CD4-positive, alpha-beta T cell (primary cell): ENCODE measurements around the gene NLRP9. TPM values are rescaled to one million over a fixed set of nuclear protein-coding genes. Genes with fewer than 3 reads are reported as not detected.

ENCODE experiments used
- ATAC-seq: fragments of 200-7000 bp; cut with Tn5 transposase; one replicate; pipeline ENCODE4 v1.10.0; 2022; ENCODE audit warnings: mild to moderate bottlenecking; ENCODE audit not compliant: poor library complexity
- CTCF ChIA-PET: fragments of 350-600 bp; sonication (Branson Sonifier 250); formaldehyde crosslinking; loops from one replicate; lab custom pipeline; 2021; ENCODE audit warnings: antibody characterized with exemption, inconsistent platforms; lab: Charles Lee
- POLR2A ChIA-PET: fragments of 350-600 bp; sonication (Branson Sonifier 250); formaldehyde crosslinking; loops from one replicate; lab custom pipeline; 2021; ENCODE audit warnings: antibody characterized with exemption, inconsistent platforms; lab: Charles Lee
- DNase-seq, 14 experiments: peaks; one replicate each; pipeline ENCODE4 v3.0.0-alpha.2; 2013 to 2020; ENCODE audit warnings: mixed read lengths in 2 of 14
- H3K27ac ChIP-seq, 2 donors: one replicate each; pipeline versions ENCODE4 v1.5.1 to v1.7.0; 2013; ENCODE audit warnings: low read length in 2 of 2, low read depth in 1 of 2, mild to moderate bottlenecking in 1 of 2
- H3K27me3 ChIP-seq, 2 experiments: 1 replicate in 1 of 2; 2 replicates in 1 of 2; pipeline versions ENCODE4 v1.6.1 to v1.7.0; 2013; ENCODE audit warnings: low read length in 2 of 2, control low read depth in 1 of 2, mild to moderate bottlenecking in 1 of 2, moderate library complexity in 1 of 2; ENCODE audit not compliant: insufficient read depth in 2 of 2, control insufficient read depth in 1 of 2
- H3K36me3 ChIP-seq: one replicate; pipeline ENCODE4 v1.6.1; 2013; ENCODE audit warnings: low read length, control low read depth; ENCODE audit not compliant: insufficient read depth
- H3K4me1 ChIP-seq: one replicate; pipeline ENCODE4 v1.6.1; 2013; ENCODE audit warnings: low read length, control low read depth; ENCODE audit not compliant: insufficient read depth
- H3K4me3 ChIP-seq: one replicate; pipeline ENCODE4 v1.5.1; 2013; ENCODE audit warnings: mild to moderate bottlenecking, low read length, moderate library complexity
- H3K9me3 ChIP-seq, 2 experiments: 1 replicate in 1 of 2; 2 replicates in 1 of 2; pipeline versions ENCODE4 v1.6.1 to v1.7.0; 2013; ENCODE audit warnings: low read length in 2 of 2, mild to moderate bottlenecking in 2 of 2, control low read depth in 1 of 2, moderate library complexity in 1 of 2; ENCODE audit not compliant: control insufficient read depth in 1 of 2, insufficient read depth in 1 of 2
- H3K27ac Mint-ChIP-seq: one replicate; pipeline ENCODE4 v1.8.0; 2020; ENCODE audit warnings: mixed read lengths
- H3K27me3 Mint-ChIP-seq: one replicate; pipeline ENCODE4 v1.8.0; 2021; ENCODE audit warnings: mixed read lengths
- H3K36me3 Mint-ChIP-seq: one replicate; pipeline ENCODE4 v1.8.0; 2021; ENCODE audit warnings: low read depth, mixed read lengths
- H3K4me1 Mint-ChIP-seq: one replicate; pipeline ENCODE4 v1.8.0; 2021; ENCODE audit warnings: low read depth, mixed read lengths
- H3K4me3 Mint-ChIP-seq: one replicate; pipeline ENCODE4 v1.8.0; 2020; ENCODE audit warnings: mild to moderate bottlenecking, mixed read lengths
- H3K9me3 Mint-ChIP-seq: one replicate; pipeline ENCODE4 v1.8.0; 2020; ENCODE audit warnings: mixed read lengths
- intact Hi-C, 2 experiments: fragments of 100-400 bp; cut with DNase I in 1 of 2; cut with micrococcal nuclease in 1 of 2; formaldehyde crosslinking; loops; one replicate each; pipeline versions ENCODE4 v1.15.1 to v1.9.0; 2023 to 2025; cut with DNase I, micrococcal nuclease
- total RNA-seq, 174 experiments: library from RNA in 2 of 174; stranded (reverse) in 2 of 174; gene quantifications; one replicate each; pipeline ENCODE4 v1.2.3 and lab custom pipeline; 2021 to 2026
- TF ChIP-seq, protein P1 (sequence below): fragments of 200-600 bp; IDR thresholded peaks from one replicate; pipeline ENCODE4 v1.8.0; 2022; ENCODE audit warnings: antibody characterized with exemption, mild to moderate bottlenecking

NLRP9 gene
- total RNA-seq, 2 experiments from 2014 or later = not detected

DNA sequence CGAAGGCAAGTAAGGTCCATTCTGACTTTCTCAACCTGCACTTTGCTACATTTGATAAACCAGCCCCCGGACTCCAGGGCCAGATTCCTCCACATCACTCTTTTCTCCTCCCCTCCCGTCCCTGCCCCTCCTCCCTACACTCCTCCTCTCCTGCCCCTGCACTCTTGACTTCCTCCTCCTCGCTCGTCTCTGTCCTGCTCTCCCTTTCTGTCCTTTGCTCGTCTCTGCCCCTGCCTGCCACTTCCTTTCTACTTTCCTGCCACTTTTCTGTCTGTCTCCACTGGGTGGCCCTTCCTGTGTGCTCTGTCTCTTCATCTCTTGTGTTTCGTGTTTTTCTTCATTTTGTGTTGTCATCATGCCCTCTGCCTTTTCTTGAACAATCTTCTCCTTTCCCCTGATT, 76.4 kb downstream of the NLRP9 start:
- intact Hi-C loops = no loop called here
- Mint-ChIP-seq H3K4me1 (peaks cover 32% of the 10 kb centered on the region), H3K9me3 (no peaks in the 10 kb centered on the region), H3K27ac (peak overlapping the region; percentile 42), H3K36me3 (peaks cover 72% of the 10 kb centered on the region), H3K27me3 (no peaks in the 10 kb centered on the region), H3K4me3 (no peak overlapping the region)
- Histone ChIP-seq H3K4me1 (peaks cover 49% of the 10 kb centered on the region), H3K36me3 (peaks cover 77% of the 10 kb centered on the region), H3K27me3 (no peaks in the 10 kb centered on the region), H3K27ac (no peak overlapping the region), H3K4me3 (no peak overlapping the region), H3K9me3 (no peaks in the 10 kb centered on the region)
- DNase-seq (no peak), ATAC-seq (no peak)
- TF ChIP-seq, protein P1, sequence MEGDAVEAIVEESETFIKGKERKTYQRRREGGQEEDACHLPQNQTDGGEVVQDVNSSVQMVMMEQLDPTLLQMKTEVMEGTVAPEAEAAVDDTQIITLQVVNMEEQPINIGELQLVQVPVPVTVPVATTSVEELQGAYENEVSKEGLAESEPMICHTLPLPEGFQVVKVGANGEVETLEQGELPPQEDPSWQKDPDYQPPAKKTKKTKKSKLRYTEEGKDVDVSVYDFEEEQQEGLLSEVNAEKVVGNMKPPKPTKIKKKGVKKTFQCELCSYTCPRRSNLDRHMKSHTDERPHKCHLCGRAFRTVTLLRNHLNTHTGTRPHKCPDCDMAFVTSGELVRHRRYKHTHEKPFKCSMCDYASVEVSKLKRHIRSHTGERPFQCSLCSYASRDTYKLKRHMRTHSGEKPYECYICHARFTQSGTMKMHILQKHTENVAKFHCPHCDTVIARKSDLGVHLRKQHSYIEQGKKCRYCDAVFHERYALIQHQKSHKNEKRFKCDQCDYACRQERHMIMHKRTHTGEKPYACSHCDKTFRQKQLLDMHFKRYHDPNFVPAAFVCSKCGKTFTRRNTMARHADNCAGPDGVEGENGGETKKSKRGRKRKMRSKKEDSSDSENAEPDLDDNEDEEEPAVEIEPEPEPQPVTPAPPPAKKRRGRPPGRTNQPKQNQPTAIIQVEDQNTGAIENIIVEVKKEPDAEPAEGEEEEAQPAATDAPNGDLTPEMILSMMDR = no peak
- ChIA-PET CTCF (no interaction called here), POLR2A (no interaction called here)

DNA sequence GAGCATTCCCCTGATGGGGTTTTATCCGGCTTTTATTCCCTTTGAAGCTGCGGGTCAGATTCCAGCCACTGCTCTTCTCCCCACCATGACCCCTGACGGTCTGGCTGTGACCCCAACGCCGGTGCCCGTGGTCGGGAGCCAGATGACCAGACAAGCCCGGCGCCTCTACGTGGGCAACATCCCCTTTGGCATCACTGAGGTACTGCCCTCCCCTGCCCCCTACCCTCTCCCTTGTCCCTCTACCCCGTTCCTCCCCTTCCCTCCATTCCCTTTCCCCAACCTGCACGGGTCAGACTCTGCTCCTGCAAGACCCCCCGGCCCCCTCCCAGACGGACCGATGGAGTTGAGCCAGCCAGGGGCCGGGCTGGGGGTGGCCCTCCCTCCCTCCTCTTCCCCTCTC, 77.2 kb downstream of the NLRP9 start:
- Mint-ChIP-seq H3K9me3 (no peaks in the 10 kb centered on the region), H3K4me3 (no peak overlapping the region), H3K27ac (no peak overlapping the region), H3K4me1 (peaks cover 40% of the 10 kb centered on the region), H3K27me3 (no peaks in the 10 kb centered on the region), H3K36me3 (peaks cover 68% of the 10 kb centered on the region)
- DNase-seq (no peak), ATAC-seq (no peak)
- Histone ChIP-seq H3K36me3 (peaks cover 73% of the 10 kb centered on the region), H3K4me3 (no peak overlapping the region), H3K9me3 (no peaks in the 10 kb centered on the region), H3K27ac (no peak overlapping the region), H3K27me3 (no peaks in the 10 kb centered on the region), H3K4me1 (peaks cover 56% of the 10 kb centered on the region)
- TF ChIP-seq, protein P1 = no peak
- ChIA-PET POLR2A (no interaction called here), CTCF (no interaction called here)
- intact Hi-C loops = no loop called here

DNA sequence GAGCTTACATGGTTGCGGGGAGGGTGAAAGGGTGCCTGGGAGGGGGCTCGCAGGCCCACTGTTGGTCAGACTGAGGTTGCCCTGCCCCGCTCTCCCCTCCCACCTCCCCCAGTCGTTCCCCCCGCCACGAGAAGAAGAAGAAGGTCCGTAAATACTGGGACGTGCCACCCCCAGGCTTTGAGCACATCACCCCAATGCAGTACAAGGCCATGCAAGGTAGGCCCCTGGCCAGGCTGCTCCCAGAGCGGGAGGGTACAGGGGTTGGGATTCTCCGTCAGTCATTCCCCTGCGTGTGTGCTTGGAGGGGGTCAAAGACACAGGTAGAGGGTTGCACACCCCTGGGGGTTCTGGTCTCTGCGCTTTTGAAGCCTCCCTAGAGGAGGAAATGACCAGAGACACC, 77.8 kb downstream of the NLRP9 start:
- ChIA-PET CTCF (no interaction called here), POLR2A (no interaction called here)
- Histone ChIP-seq H3K36me3 (peaks cover 69% of the 10 kb centered on the region), H3K27ac (no peak overlapping the region), H3K4me1 (peaks cover 62% of the 10 kb centered on the region), H3K4me3 (no peak overlapping the region), H3K27me3 (no peaks in the 10 kb centered on the region), H3K9me3 (no peaks in the 10 kb centered on the region)
- H3K9me3 Mint-ChIP-seq = no peaks in the 10 kb centered on the region
- ATAC-seq (no peak), DNase-seq (no peak)
- peaks cover 46% of the 10 kb centered on the region for H3K4me1 Mint-ChIP-seq
- H3K36me3 Mint-ChIP-seq = peaks cover 70% of the 10 kb centered on the region
- TF ChIP-seq, protein P1 = no peak
- H3K27ac Mint-ChIP-seq = peak overlapping the region; percentile 24
- intact Hi-C loops = no loop called here
- no peaks in the 10 kb centered on the region for H3K27me3 Mint-ChIP-seq
- H3K4me3 Mint-ChIP-seq = no peak overlapping the region
